Memory B cell (primary cell): ENCODE data around the gene MAFG.
"Not testable (repeated sequence)": the region's sequence is repeated elsewhere in the genome, so short reads cannot be mapped to it uniquely, and the experiment has no call there.

Source experiments
- ATAC-seq: fragments of 150-1000 bp; cut with Tn5 transposase; 2 replicates; pipeline ENCODE4 v1.10.0; 2021; ENCODE audit warnings: low read depth, mild to moderate bottlenecking, moderate library complexity
- DNase-seq, 2 donors: peaks; one replicate each; pipeline ENCODE4 v3.0.0; 2022; ENCODE audit warnings: low spot score in 2 of 2
- H3K27ac Mint-ChIP-seq: one replicate; pipeline ENCODE4 v1.8.0; 2022; ENCODE audit warnings: mild to moderate bottlenecking, moderate library complexity, mixed read lengths
- H3K27me3 Mint-ChIP-seq: one replicate; pipeline ENCODE4 v1.8.0; 2022; ENCODE audit warnings: mixed read lengths
- H3K36me3 Mint-ChIP-seq: one replicate; pipeline ENCODE4 v1.8.0; 2022; ENCODE audit warnings: mild to moderate bottlenecking, mixed read lengths
- H3K4me1 Mint-ChIP-seq: one replicate; pipeline ENCODE4 v1.8.0; 2022; ENCODE audit warnings: mixed read lengths
- H3K4me3 Mint-ChIP-seq: one replicate; pipeline ENCODE4 v1.8.0; 2022; ENCODE audit warnings: mild to moderate bottlenecking, moderate library complexity, mixed read lengths
- H3K9me3 Mint-ChIP-seq: one replicate; pipeline ENCODE4 v1.8.0; 2022; ENCODE audit warnings: mixed read lengths

The MAFG gene

DNA sequence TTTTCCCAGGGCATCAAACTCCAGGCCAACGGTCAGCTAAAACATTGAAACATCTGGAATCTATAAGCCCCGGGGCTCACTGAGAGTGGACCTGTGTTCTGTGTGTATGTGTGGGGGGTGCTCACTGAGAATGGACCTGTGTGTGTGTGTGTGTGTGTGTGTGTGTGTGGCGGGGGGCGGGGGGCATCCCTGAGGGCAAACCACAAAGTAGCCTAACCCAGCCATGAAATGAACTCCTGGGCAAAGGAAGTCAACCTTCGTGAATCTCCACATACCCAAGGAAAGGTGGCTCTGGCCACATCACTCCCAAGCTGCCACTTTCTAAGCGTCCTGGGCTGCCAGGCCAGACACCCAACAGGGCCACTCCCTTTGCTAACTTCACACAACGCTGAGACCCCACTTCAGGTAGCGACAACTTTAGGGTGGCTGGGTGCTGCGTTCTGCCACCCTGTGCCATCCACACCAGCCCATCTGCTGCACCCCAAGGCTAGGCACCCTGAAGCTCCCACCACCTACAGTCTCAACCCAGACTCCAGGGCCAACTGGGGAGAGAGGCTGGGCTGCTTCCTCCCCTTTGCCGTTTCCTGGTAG is 1.6 kb downstream of the MAFG start:
- H3K4me3 Mint-ChIP-seq = peak overlapping the region; percentile 81
- no peak for ATAC-seq
- no peaks in the 10 kb centered on the region for H3K9me3 Mint-ChIP-seq
- peaks cover 12% of the 10 kb centered on the region for H3K4me1 Mint-ChIP-seq
- peaks cover 2% of the 10 kb centered on the region for H3K27me3 Mint-ChIP-seq
- DNase-seq = no peak
- peaks cover 8% of the 10 kb centered on the region for H3K36me3 Mint-ChIP-seq
- peak overlapping the region; percentile 85 for H3K27ac Mint-ChIP-seq

DNA sequence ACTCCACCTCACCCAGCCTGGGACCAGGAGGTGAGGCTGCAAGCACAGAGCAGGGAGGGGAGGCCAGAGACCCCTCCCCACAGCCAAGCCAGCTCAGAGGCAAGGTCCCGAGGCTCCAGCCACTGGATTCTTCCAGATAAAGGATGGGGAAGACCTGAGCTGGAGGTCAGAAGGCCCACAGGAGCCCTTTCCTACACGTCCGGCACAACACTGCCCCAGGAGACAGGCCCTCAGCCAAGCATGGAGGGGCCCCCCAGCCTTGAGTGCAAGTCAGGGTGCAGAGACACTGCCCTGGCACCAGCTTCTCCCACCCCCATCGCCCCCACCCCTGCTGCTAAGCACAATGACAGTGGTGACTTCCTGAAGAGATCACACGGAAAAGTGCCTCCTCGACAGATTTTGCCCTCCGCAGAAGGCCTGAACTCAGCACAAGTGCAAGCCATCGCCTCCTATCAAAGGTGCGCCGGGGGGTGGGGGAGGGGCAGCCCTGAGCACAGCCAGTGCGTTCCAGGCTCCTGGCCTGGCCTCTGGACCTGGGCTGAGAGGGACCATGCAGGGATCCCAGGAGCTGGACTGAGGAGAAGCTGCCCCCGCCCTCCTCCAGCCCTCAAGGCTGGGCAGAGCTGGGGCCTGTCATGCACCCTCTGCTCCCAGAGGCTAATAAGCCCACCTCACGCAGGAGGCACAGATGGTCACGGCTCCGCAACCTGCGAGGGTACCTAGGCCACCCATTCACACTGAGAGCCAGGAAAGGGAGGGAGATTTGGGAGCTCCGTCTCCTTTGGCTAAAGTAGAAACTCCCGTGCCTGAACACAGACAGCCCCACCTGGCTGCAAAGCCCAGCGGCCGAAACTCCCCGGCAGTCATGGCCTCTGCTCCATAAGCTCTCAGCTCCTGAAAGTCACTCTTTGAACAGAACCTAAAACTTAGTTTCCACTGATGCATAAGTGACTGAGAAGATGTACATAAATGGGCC is 2.7 kb downstream of the MAFG start:
- no peaks in the 10 kb centered on the region for H3K9me3 Mint-ChIP-seq
- DNase-seq (no peak), ATAC-seq (no peak)
- H3K36me3 Mint-ChIP-seq = peaks cover 8% of the 10 kb centered on the region
- no peak overlapping the region for H3K27ac Mint-ChIP-seq
- H3K4me1 Mint-ChIP-seq = peaks cover 12% of the 10 kb centered on the region
- H3K27me3 Mint-ChIP-seq = peaks cover 2% of the 10 kb centered on the region
- peak overlapping the region; percentile 21 for H3K4me3 Mint-ChIP-seq

DNA sequence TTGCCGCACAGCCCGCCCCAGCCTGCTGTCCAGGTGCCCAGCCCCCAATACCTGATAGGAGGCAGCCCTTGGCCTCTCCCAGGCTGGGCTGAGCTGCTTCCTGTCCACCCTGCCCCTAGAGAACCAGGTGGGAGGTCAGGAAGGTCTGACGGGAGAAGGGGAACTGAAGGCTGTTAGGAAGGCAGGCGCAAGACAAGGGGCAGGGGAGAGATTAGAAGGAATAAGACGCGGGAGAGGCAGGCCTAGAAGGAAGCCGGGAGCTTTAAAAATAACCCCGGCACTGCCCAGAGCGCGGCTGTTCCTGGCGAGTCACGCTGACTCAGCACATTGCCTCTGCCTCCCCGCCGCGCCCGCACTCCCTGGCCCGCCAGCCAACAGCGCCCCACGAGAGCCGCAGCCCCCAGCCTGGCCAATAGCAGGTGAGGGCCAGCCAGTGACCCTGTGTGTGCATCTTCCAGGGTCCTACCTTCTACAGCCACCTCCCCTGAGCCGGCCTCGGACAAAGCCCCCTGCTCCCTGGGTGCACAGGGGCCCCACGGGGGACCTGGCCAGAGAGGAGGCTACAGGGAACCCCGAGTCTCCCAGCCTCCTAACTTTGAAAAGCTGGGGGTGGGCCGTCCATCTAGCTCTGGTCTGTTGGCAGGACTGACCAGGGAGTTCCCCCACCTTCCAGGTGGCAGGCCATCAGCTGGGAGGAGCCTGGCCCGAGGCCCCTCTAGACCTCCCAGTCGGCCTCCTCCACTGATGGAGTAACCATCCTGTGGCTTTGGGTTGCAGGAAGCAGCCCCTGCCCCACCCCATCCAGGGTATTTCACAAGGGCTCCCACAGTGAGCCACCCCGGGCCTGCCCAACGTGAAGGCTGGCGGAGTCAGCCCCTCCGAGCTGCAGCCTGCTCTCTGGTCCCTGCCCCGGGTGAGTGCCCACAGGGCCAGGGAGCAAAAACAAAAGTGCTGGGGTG is 4.0 kb downstream of the MAFG start:
- Mint-ChIP-seq H3K27ac (no peak overlapping the region), H3K36me3 (peaks cover 8% of the 10 kb centered on the region), H3K9me3 (no peaks in the 10 kb centered on the region), H3K4me1 (peaks cover 12% of the 10 kb centered on the region), H3K27me3 (no peaks in the 10 kb centered on the region), H3K4me3 (no peak overlapping the region)
- DNase-seq = no peak
- ATAC-seq = no peak

DNA sequence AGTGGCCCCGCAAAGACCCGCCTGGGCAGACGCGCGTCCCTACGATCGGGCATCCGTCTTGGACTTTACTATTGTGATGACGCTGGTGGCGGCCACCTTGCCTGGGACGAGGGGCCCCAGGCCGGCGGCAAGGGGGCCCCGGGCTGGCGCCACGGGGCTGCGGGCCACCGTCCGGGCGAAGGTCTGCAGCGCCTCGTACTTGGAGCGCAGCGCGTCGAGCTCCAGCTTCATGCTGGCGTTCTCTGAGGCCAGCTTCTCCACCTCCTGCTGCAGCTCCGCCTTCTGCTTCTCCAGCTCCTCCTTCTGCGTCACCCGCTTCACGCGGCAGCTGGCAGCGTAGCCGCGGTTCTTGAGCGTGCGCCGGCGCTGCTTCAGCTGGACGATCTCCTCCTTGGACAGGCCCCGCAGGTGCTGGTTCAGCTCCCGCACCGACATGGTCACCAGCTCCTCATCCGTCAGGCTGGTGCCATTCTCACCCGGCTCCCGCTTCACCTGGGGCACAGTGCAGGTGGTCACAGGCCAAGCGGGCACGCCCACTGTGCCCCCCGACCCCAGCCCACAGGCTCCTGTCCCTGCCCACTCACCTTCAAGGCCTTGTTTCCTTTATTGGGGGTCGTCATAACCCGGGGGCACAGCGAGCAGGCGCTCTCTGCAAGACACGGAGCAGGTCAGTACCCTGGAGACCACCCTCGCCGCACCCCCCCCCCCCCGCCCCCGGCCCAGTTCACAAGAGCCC is 4.8 kb downstream of the MAFG start:
- no peak overlapping the region for H3K4me3 Mint-ChIP-seq
- H3K27me3 Mint-ChIP-seq = no peaks in the 10 kb centered on the region
- H3K36me3 Mint-ChIP-seq = peaks cover 9% of the 10 kb centered on the region
- no peak for ATAC-seq
- DNase-seq = no peak
- no peaks in the 10 kb centered on the region for H3K9me3 Mint-ChIP-seq
- no peak overlapping the region for H3K27ac Mint-ChIP-seq
- peaks cover 17% of the 10 kb centered on the region for H3K4me1 Mint-ChIP-seq

DNA sequence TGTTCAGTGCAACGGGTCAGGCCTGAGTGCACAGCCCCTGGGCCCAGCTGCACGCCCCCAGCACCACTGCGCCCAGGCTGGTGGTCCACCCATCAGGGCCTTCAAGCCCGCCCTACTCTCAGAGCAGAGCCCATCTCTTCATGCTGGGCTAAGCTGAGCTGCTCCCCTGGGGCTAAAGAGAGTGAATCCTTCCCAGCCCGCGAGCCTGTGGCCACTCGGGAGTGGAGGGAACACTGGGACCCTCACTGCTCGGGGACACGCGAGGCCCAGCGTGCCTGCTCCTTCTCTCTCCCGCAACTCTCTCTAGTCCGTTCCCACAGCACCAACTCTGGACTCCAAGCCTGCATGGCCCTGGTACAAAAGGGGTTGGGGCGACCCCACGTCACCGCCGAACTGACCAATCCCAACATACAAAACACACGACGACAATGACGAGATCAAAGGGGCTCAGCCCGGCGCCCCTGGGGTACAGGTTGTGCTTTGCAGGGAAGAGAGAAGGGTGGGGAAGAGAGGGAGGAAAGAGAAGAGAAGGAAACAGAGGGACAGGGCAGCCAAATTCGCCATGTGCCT is 5.5 kb downstream of the MAFG start:
- Mint-ChIP-seq H3K4me1 (peaks cover 20% of the 10 kb centered on the region), H3K27me3 (no peaks in the 10 kb centered on the region), H3K9me3 (no peaks in the 10 kb centered on the region), H3K27ac (no peak overlapping the region), H3K36me3 (peaks cover 9% of the 10 kb centered on the region), H3K4me3 (no peak overlapping the region)
- DNase-seq = no peak
- no peak for ATAC-seq

DNA sequence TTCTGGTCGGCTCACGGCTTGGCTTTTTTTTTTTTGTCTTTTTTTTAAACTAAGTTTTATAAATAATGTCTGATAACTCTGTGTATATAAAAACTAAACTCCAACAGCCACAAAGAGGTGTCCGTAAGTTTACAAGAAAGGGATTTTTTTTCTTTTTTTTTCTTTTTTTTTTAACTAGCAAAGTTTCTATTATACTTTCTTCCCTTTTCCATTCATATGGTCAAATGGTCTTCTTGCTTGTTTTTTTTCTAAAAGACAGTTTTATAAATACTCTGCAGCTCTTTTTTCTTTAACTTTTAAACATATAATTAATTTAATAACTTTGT is 6.0 kb downstream of the MAFG start:
- H3K4me3 Mint-ChIP-seq = no peak overlapping the region
- ATAC-seq = no peak
- peaks cover 23% of the 10 kb centered on the region for H3K4me1 Mint-ChIP-seq
- H3K27me3 Mint-ChIP-seq = no peaks in the 10 kb centered on the region
- DNase-seq = no peak
- H3K9me3 Mint-ChIP-seq = no peaks in the 10 kb centered on the region
- H3K36me3 Mint-ChIP-seq = peaks cover 9% of the 10 kb centered on the region
- no peak overlapping the region for H3K27ac Mint-ChIP-seq

DNA sequence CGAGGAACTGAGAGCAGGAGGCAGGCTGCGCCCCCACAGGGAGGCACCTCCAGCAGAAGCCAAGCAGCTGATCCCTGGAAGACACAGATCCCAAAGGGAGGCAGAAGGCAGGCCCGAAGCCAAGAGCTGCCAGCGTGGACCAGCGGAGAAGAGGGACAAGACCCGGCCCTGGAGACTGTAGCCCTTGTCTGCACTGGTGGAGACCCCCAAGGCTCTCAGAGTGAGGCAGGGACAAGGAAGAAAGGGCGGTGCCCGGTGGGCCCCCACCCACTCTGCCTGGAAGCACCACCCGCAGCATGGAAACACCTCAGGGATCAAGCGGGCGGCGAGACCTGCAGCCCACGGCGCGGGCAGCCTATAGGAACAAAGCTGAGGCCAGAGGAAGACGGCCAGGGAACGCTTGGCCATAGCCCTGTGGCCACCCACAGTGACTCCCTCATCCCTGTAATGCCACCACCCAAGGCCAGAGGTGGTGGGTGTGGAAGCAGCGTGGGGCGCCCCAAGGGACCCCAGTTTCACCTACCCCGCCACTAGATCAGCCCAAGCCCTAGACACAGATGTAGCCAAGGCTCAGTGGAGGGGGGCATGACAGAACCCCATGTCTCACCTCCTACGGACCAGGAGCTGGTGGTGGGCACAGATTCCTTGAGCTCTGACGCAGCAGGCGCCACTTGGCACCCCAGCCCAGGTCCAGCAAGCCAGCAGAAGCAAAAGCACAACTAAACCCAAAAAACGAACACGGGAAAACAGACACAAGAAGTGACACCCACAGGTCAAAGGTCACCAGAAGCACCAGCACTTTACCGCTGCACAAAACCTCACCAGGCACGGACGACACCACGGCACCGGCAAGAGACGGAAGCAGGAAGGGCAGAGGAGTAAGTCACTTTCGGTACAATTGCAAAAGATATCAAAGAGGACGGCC is 6.7 kb downstream of the MAFG start:
- no peak for ATAC-seq
- H3K36me3 Mint-ChIP-seq = peaks cover 9% of the 10 kb centered on the region
- H3K27ac Mint-ChIP-seq = no peak overlapping the region
- no peak for DNase-seq
- H3K9me3 Mint-ChIP-seq = no peaks in the 10 kb centered on the region
- H3K4me3 Mint-ChIP-seq = no peak overlapping the region
- peaks cover 18% of the 10 kb centered on the region for H3K4me1 Mint-ChIP-seq
- no peaks in the 10 kb centered on the region for H3K27me3 Mint-ChIP-seq

DNA sequence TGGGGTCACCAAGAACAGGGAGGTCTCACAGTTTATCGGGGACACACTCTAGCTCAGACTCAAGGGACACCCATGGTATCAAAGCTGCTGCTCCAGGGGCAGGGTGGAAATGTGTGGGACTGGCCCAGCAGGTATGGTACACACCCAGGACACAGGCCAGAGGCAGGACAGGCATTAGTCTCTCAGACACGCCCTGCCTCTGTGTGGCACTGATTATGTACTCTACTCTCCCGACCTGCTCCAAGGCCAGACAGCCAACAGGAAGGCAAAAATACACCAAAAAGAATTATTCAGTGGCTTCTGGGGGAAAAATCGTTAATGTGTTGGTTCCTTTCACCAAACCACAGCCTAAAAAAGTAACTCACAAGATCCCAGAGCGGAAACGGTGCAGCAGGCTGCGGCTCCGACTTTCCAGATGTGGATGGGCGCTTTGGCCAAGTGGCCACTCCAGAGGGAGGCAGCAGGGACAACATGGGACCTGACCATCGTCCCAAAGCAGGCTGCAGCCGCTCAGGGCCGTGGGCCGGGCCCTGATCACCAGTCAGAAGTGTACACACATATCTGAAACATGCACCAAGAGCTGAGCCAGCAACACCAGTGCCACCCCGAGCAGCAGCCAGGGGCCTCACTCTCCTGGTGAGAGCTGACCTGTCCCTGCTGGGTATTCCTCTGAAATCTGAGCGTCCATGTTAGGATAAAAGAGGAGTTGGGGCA is 8.5 kb downstream of the MAFG start:
- Mint-ChIP-seq H3K27ac (peak overlapping the region; percentile 92), H3K36me3 (peaks cover 11% of the 10 kb centered on the region), H3K4me3 (no peak overlapping the region), H3K4me1 (peaks cover 17% of the 10 kb centered on the region), H3K27me3 (no peaks in the 10 kb centered on the region), H3K9me3 (no peaks in the 10 kb centered on the region)
- no peak for ATAC-seq
- no peak for DNase-seq

DNA sequence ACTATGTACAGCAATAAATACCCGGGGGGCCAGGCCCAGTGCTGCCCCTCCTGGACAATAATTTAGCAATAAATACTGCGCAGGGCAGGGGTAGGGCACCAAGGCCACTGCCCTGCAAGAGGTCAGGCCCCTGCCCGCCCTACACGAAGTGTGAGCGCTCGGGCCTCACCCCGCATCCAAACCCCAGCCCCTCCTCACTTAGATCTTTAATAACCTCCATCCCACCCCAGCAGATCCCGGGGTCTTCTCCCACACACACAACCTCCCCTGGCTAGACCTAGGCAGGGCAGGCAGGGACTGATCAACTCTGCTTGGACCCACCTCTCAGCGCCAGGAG is 9.2 kb downstream of the MAFG start:
- H3K9me3 Mint-ChIP-seq, H3K27me3 Mint-ChIP-seq, DNase-seq: not testable (repeated sequence)
- ATAC-seq = peak; percentile 14
- Mint-ChIP-seq H3K4me1 (peaks cover 17% of the 10 kb centered on the region), H3K4me3 (peak overlapping the region; percentile 94), H3K36me3 (peaks cover 11% of the 10 kb centered on the region), H3K27ac (peak overlapping the region; percentile 92)

DNA sequence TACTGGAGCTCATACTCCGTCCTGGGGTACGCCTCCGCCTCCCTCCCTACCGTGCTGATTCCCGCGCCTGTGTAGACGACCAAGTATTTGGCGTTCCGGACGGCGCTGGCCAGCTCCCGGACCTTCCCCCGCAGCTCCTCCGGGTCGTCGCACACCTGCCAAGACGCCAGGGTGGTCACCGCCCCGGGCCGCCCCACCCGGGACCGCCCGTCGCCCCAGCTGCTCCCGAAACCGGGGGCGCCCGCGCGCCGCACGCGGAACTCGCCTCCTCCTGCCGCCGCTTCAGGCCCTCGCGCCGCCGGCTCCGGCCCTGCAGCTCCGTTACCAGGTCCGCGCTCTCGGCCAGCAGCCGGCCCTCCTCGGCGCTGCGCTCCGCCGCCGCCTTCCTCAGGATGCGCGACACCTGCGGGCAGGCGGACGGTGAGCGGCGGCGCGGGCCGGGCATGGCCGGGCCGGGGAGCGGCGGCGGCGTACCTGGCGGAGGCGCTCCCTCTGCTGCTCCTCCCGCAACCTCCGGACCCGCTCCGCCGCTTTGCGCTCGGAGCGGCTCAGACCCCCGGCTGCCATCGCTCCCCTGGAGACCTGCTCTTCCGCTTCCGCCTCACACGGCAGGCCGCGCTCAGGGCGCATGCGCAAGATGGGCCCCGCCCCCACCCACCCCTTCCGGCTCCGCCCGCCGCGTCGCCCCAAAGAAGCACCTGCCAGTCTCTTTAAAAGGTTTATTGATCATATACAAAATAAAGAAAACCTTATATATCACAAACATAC is 9.8 kb downstream of the MAFG start, which contains the start of gene SIRT7:
TSS of gene SIRT7 (minus strand) at position 612 of the 768 bp plus-strand sequence. CDS start at position 567, 45 bp downstream.
- peak within 1 kb of the TSS; percentile 92 for H3K27ac Mint-ChIP-seq
- peak; percentile 73 to 74 for DNase-seq
- H3K9me3 Mint-ChIP-seq = no peaks in the 10 kb centered on the region
- no peaks in the 10 kb centered on the region for H3K27me3 Mint-ChIP-seq
- peak; percentile 93 for ATAC-seq
- peak within 1 kb of the TSS; percentile 94 for H3K4me3 Mint-ChIP-seq
- H3K4me1 Mint-ChIP-seq = peaks cover 17% of the 10 kb centered on the region
- H3K36me3 Mint-ChIP-seq = peaks cover 11% of the 10 kb centered on the region

DNA sequence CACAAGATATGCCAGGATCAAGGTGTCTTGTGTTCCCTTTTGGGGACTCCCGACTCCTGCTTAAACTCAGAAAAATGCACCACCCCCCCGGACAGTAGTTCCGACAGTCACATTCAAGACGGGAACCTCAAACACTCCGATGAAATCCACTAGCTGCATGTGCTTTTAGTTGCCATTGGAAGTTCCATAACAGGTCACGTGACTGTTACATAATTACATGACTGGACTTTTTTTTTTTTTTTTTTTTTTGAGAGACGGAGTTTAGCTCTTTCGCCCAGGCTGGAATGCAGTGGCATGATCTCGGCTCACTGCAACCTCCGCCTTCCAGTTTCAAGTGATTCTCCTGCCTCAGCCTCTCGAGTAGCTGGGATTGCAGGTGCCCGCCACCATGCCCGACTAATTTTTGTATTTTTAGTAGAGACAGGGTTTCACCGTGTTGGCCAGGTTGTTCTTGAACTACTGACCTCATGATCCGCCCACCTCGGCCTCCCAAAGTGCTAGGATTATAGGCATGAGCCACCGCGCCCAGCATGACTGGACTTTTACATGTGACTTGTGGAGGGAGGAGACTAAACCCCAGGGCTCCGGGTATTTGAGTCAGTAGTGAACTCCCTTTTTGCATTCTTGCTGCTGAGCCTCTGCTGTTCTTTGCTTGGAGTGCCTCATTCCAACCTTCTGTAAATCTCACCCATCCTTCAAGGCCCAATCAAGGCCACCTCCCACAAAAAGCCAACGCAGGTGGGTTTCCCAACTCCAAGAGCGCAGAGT is 11.1 kb downstream of the MAFG start:
- no peak overlapping the region for H3K27ac Mint-ChIP-seq
- no peaks in the 10 kb centered on the region for H3K9me3 Mint-ChIP-seq
- DNase-seq (no peak), ATAC-seq (no peak)
- H3K36me3 Mint-ChIP-seq = peaks cover 5% of the 10 kb centered on the region
- peak overlapping the region; percentile 94 for H3K4me3 Mint-ChIP-seq
- H3K4me1 Mint-ChIP-seq = peaks cover 19% of the 10 kb centered on the region
- H3K27me3 Mint-ChIP-seq = no peaks in the 10 kb centered on the region
